IMR-90 (cell line): ENCODE data around the gene TBCD. TPM values are rescaled to one million over a fixed set of nuclear protein-coding genes. Genes with fewer than 3 reads are reported as not detected.

ENCODE experiments used
- ATAC-seq: fragments of 200-7000 bp; cut with Tn5 transposase; 2 replicates; pipeline ENCODE4 v1.9.1; 2020; ENCODE audit warnings: low read depth, mild to moderate bottlenecking, moderate library complexity
- BruUV-seq: library from RNA; stranded (reverse); fragments of 400-500 nt; replicated peaks from 2 replicates; lab custom pipeline; 2021; lab: Mats Ljungman, UMichigan
- CTCF ChIA-PET: fragments of 300-600 bp; formaldehyde crosslinking; extraction: SDS; loops from one replicate; lab custom pipeline; 2021; ENCODE audit warnings: antibody characterized with exemption; lab: Yijun Ruan, JAX
- POLR2A ChIA-PET: fragments of 300-600 bp; sonication (Branson Sonifier 250); formaldehyde crosslinking; loops from one replicate; lab custom pipeline; 2022; ENCODE audit warnings: antibody characterized with exemption; ENCODE audit not compliant: unreplicated experiment; lab: Charles Lee
- DNase-seq: peaks from one replicate; pipeline ENCODE4 v3.0.0; 2013
- H2AFZ ChIP-seq: replicated peaks from 2 replicates; pipeline ENCODE3; 2013; ENCODE audit warnings: low read length, mild to moderate bottlenecking; ENCODE audit not compliant: poor library complexity
- H2AK5ac ChIP-seq: 2 replicates; pipeline ENCODE4 v1.6.1; 2013; ENCODE audit warnings: low read depth, low read length, inconsistent platforms
- H2AK9ac ChIP-seq: replicated peaks from 2 replicates; pipeline ENCODE3; 2013; ENCODE audit warnings: mild to moderate bottlenecking, low read depth, low read length, moderate library complexity; ENCODE audit not compliant: poor library complexity
- H2BK120ac ChIP-seq: 2 replicates; pipeline ENCODE4 v1.6.1; 2013; ENCODE audit warnings: low read depth, low read length, inconsistent platforms
- H2BK15ac ChIP-seq: 3 replicates; pipeline ENCODE4 v1.6.1; 2013; ENCODE audit warnings: low read depth, low read length, inconsistent platforms
- H2BK20ac ChIP-seq: 2 replicates; pipeline ENCODE4 v1.6.1; 2013; ENCODE audit warnings: low read depth, mild to moderate bottlenecking, inconsistent platforms, low read length, moderate library complexity
- H2BK5ac ChIP-seq: 2 replicates; pipeline ENCODE4 v1.6.1; 2013; ENCODE audit warnings: mild to moderate bottlenecking, low read depth, low read length, inconsistent platforms; ENCODE audit not compliant: poor library complexity, severe bottlenecking
- H3K14ac ChIP-seq: replicated peaks from 2 replicates; pipeline ENCODE4 v1.6.1; 2013; ENCODE audit warnings: low read depth, low read length, inconsistent platforms
- H3K18ac ChIP-seq: 2 replicates; pipeline ENCODE4 v1.6.1; 2013; ENCODE audit warnings: low read depth, low read length, control low read depth
- H3K23ac ChIP-seq: 2 replicates; pipeline ENCODE4 v1.6.1; 2013; ENCODE audit warnings: low read depth, low read length, inconsistent platforms
- H3K27ac ChIP-seq: 2 replicates; pipeline ENCODE4 v1.5.1; 2013; ENCODE audit warnings: mild to moderate bottlenecking, control low read depth, low read length; ENCODE audit not compliant: insufficient read depth
- H3K27me3 ChIP-seq: 2 replicates; pipeline ENCODE4 v1.6.1; 2013; ENCODE audit warnings: low read length; ENCODE audit not compliant: control insufficient read depth, insufficient read depth
- H3K36me3 ChIP-seq: 2 replicates; pipeline ENCODE4 v1.6.1; 2013; ENCODE audit warnings: low read length, mixed read lengths; ENCODE audit not compliant: control insufficient read depth, insufficient read depth
- H3K4ac ChIP-seq: 2 replicates; pipeline ENCODE4 v1.6.1; 2013; ENCODE audit warnings: low read depth, low read length, inconsistent platforms
- H3K4me1 ChIP-seq: 2 replicates; pipeline ENCODE4 v1.6.1; 2013; ENCODE audit warnings: low read length, mixed read lengths; ENCODE audit not compliant: control insufficient read depth, insufficient read depth
- H3K4me2 ChIP-seq: 2 replicates; pipeline ENCODE4 v1.6.1; 2013; ENCODE audit warnings: low read depth, mild to moderate bottlenecking, control low read depth, low read length, moderate library complexity
- H3K4me3 ChIP-seq: 2 replicates; pipeline ENCODE4 v1.5.1; 2013; ENCODE audit warnings: low read depth, mild to moderate bottlenecking, control low read depth, low read length, moderate library complexity; ENCODE audit not compliant: insufficient read depth
- H3K56ac ChIP-seq: 2 replicates; pipeline ENCODE4 v1.6.1; 2013; ENCODE audit warnings: low read length, inconsistent platforms; ENCODE audit not compliant: insufficient read depth; ENCODE audit errors: extremely low read depth
- H3K79me1 ChIP-seq, 2 experiments: 2 replicates each; pipeline ENCODE4 v1.6.1; 2013; ENCODE audit warnings: low read length in 2 of 2, inconsistent platforms in 1 of 2, low read depth in 1 of 2
- H3K9ac ChIP-seq: 2 replicates; pipeline ENCODE4 v1.6.1; 2013; ENCODE audit warnings: low read depth, low read length, control low read depth
- H3K9me1 ChIP-seq: 2 replicates; pipeline ENCODE4 v1.6.1; 2013; ENCODE audit warnings: low read length, inconsistent platforms; ENCODE audit not compliant: insufficient read depth
- H3K9me3 ChIP-seq: 2 replicates; pipeline ENCODE4 v1.6.1; 2013; ENCODE audit warnings: low read length; ENCODE audit not compliant: control insufficient read depth, insufficient read depth
- H4K20me1 ChIP-seq: 2 replicates; pipeline ENCODE4 v1.6.1; 2013; ENCODE audit warnings: low read length, inconsistent platforms; ENCODE audit not compliant: insufficient read depth
- H4K5ac ChIP-seq: 2 replicates; pipeline ENCODE4 v1.6.1; 2013; ENCODE audit warnings: mild to moderate bottlenecking, low read depth, low read length, control low read depth
- H4K8ac ChIP-seq, 2 experiments: 2 replicates each; pipeline ENCODE4 v1.6.1; 2013; ENCODE audit warnings: low read depth in 2 of 2, low read length in 2 of 2, control low read depth in 1 of 2, inconsistent platforms in 1 of 2
- H4K91ac ChIP-seq: 2 replicates; pipeline ENCODE4 v1.6.1; 2013; ENCODE audit warnings: low read depth, low read length, inconsistent platforms; ENCODE audit not compliant: insufficient read depth
- BHLHE40 ChIP-seq: fragments of 150-350 bp; IDR thresholded peaks from 2 replicates; pipeline ENCODE4 v1.6.1; 2016; ENCODE audit warnings: mild to moderate bottlenecking, low read depth, low read length
- CEBPB ChIP-seq: IDR thresholded peaks from 2 replicates; pipeline ENCODE4 v1.6.1; 2012; ENCODE audit warnings: low read depth, low read length, improper control_type of control experiment
- CHD1 ChIP-seq: IDR thresholded peaks from 2 replicates; pipeline ENCODE4 v1.6.1; 2012; ENCODE audit warnings: low read depth, low read length, improper control_type of control experiment
- CTCF ChIP-seq: conservative IDR thresholded peaks from 2 replicates; pipeline ENCODE4 v1.5.1; 2012; ENCODE audit warnings: mild to moderate bottlenecking, low read depth, low read length, improper control_type of control experiment
- ELK1 ChIP-seq: fragments of 150-350 bp; IDR thresholded peaks from 2 replicates; pipeline ENCODE4 v1.6.1; 2016; ENCODE audit warnings: low read depth, mild to moderate bottlenecking, low read length, moderate library complexity, borderline replicate concordance
- FOS ChIP-seq: fragments of 150-350 bp; IDR thresholded peaks from 2 replicates; pipeline ENCODE4 v1.6.1; 2016; ENCODE audit warnings: low read depth, low read length
- MAFK ChIP-seq: IDR thresholded peaks from 2 replicates; pipeline ENCODE4 v1.6.1; 2012; ENCODE audit warnings: low read depth, low read length, improper control_type of control experiment
- MAZ ChIP-seq: IDR thresholded peaks from 2 replicates; pipeline ENCODE4 v1.6.1; 2012; ENCODE audit warnings: low read depth, mild to moderate bottlenecking, low read length, improper control_type of control experiment, moderate library complexity, borderline replicate concordance
- MXI1 ChIP-seq: IDR thresholded peaks from 2 replicates; pipeline ENCODE4 v1.6.1; 2012; ENCODE audit warnings: low read depth, mild to moderate bottlenecking, low read length, moderate library complexity, borderline replicate concordance
- NFE2L2 ChIP-seq: fragments of 150-350 bp; IDR thresholded peaks from 2 replicates; pipeline ENCODE4 v1.6.1; 2016; ENCODE audit warnings: low read depth, mild to moderate bottlenecking, low read length
- POLR2A ChIP-seq: IDR thresholded peaks from 2 replicates; pipeline ENCODE4 v1.6.1; 2012; ENCODE audit warnings: mild to moderate bottlenecking, low read depth, low read length
- RAD21 ChIP-seq: IDR thresholded peaks from 2 replicates; pipeline ENCODE4 v1.6.1; 2012; ENCODE audit warnings: low read length, improper control_type of control experiment
- RCOR1 ChIP-seq: IDR thresholded peaks from 2 replicates; pipeline ENCODE4 v1.6.1; 2012; ENCODE audit warnings: mild to moderate bottlenecking, low read length, improper control_type of control experiment; ENCODE audit not compliant: insufficient replicate concordance
- RFX5 ChIP-seq: IDR thresholded peaks from 2 replicates; pipeline ENCODE4 v1.8.0; 2012; ENCODE audit warnings: low read depth, mild to moderate bottlenecking, low read length, moderate library complexity
- SMC3 ChIP-seq: fragments of 150-350 bp; IDR thresholded peaks from 2 replicates; pipeline ENCODE4 v1.6.1; 2016; ENCODE audit warnings: low read depth, mild to moderate bottlenecking, antibody characterized with exemption, low read length, moderate library complexity
- WGBS, 2 experiments: methylation state at CpG; one replicate each; pipeline versions ENCODE4 v1.1.5 to v1.1.7; 2013; ENCODE audit warnings: missing lambda C conversion rate in 2 of 2; ENCODE audit not compliant: insufficient read length in 1 of 2; ENCODE audit errors: extremely low coverage in 2 of 2; 5-methylcytosine and 5-hydroxymethylcytosine counted together
- dilution Hi-C: fragments of 300-500 bp; cut with HindIII; formaldehyde crosslinking; loops from one replicate; pipeline ENCODE4 v1.14.3; 2018; ENCODE audit warnings: low sequenced_read_pairs; ENCODE audit not compliant: unreplicated experiment
- in situ Hi-C: fragments of 300-500 bp; cut with MboI; formaldehyde crosslinking; loops from 3 replicates; pipeline ENCODE4 v1.14.3; 2019; ENCODE audit warnings: low sequenced_read_pairs, inconsistent platforms, mixed read lengths
- intact Hi-C: fragments of 100-400 bp; cut with micrococcal nuclease; formaldehyde crosslinking; loops from 2 replicates; pipeline ENCODE4 v1.10.0; 2022
- polyA plus RNA-seq, 3 experiments: library from polyadenylated mRNA; depleted of rRNA; stranded (reverse); fragments of >200 nt; gene quantifications; 2 replicates each; pipeline ENCODE4 v1.2.3, GENCODE V29; 2012; ENCODE audit warnings: low replicate concordance in 1 of 3
- total RNA-seq: library from RNA; depleted of rRNA; stranded (reverse); fragments of >200 nt; gene quantifications from 2 replicates; pipeline ENCODE4 v1.2.3, GENCODE V29; 2012
- TF ChIP-seq, protein P1 (sequence below): fragments of 150-350 bp; IDR thresholded peaks from 2 replicates; pipeline ENCODE4 v1.6.1; 2017; ENCODE audit warnings: mild to moderate bottlenecking, antibody characterized with exemption, low read length, low read depth

The TBCD gene
- total and polyA plus RNA-seq, 2 of the 4 experiments (the other 2 are of a cell fraction), result 21.9 to 54.5 TPM

- Histone ChIP-seq H3K14ac (no peak overlapping the region), H2AK5ac (no peak overlapping the region), H3K27ac (no peak overlapping the region), H3K4me3 (no peak overlapping the region), H3K23ac (no peak overlapping the region), H3K9me3 (no peaks in the 10 kb centered on the region), H4K5ac (no peak overlapping the region), H3K9me1 (no peaks in the 10 kb centered on the region), H3K27me3 (no peaks in the 10 kb centered on the region), H3K4me1 (peaks cover 3% of the 10 kb centered on the region; the same call in 1 of the 2 replicates), H3K56ac (no peak overlapping the region), H4K91ac (no peak overlapping the region), H2BK120ac (no peak overlapping the region), H2BK20ac (no peak overlapping the region), H3K9ac (no peak overlapping the region), H2AFZ (no peak overlapping the region), H3K18ac (no peak overlapping the region), H4K8ac (no peak overlapping the region), H2AK9ac (no peak overlapping the region), H3K4me2 (no peak overlapping the region), H3K4ac (no peak overlapping the region), H3K36me3 (peaks cover 15% of the 10 kb centered on the region), H4K20me1 (peaks cover 20% of the 10 kb centered on the region), H3K79me1 (peaks cover 5 to 43% of the 10 kb centered on the region in 2 experiments; a peak in 3 of 4 replicates), H2BK5ac (no peak overlapping the region), H2BK15ac (no peak overlapping the region)
- ChIA-PET POLR2A (no interaction called here), CTCF (interaction anchor here (0.6 kb wide), 1 partner anchor 11 kb away, joined by 3 read pairs; no protein-coding TSS in a partner anchor)
- no peak for ATAC-seq
- in situ Hi-C loops (no loop called here), intact Hi-C loops (no loop called here), dilution Hi-C loops (no loop called here)
- no peak for DNase-seq
- WGBS, 2 experiments, result 96% methylated on average over 4 of the region's 9 CpGs; no CpG with 5 or more reads in 1 of the 2 experiments
- BruUV-seq, result no TSS peak
- TF ChIP-seq SMC3 (no peak), MAZ (no peak), NFE2L2 (no peak), BHLHE40 (no peak), RAD21 (no peak), MXI1 (no peak), FOS (no peak), POLR2A (no peak), ELK1 (no peak), CHD1 (no peak), CEBPB (no peak), RFX5 (no peak), CTCF (no peak), RCOR1 (no peak), MAFK (no peak)
- TF ChIP-seq, protein P1, sequence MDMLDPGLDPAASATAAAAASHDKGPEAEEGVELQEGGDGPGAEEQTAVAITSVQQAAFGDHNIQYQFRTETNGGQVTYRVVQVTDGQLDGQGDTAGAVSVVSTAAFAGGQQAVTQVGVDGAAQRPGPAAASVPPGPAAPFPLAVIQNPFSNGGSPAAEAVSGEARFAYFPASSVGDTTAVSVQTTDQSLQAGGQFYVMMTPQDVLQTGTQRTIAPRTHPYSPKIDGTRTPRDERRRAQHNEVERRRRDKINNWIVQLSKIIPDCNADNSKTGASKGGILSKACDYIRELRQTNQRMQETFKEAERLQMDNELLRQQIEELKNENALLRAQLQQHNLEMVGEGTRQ, result no peak
These were observed 51.3 kb downstream of the TBCD start for GRCh38 chr17:82803185-82803584.
